Bronchial epithelial cell (primary cell): ENCODE measurements around the gene CD14. TPM values are rescaled to one million over a fixed set of nuclear protein-coding genes. Genes with fewer than 3 reads are reported as not detected.

ENCODE experiments used
- DNase-seq: peaks from one replicate; pipeline ENCODE4 v3.0.0-alpha.2; 2010; ENCODE audit warnings: low read depth
- FAIRE-seq: peaks from 2 replicates; lab custom pipeline; 2011; peaks lifted over from hg19 to GRCh38; lab: Jason Lieb, UNC
- H3K27me3 ChIP-seq: 2 replicates; pipeline ENCODE4 v1.5.1; 2011; ENCODE audit warnings: low read length; ENCODE audit not compliant: control insufficient read depth, insufficient read depth
- H3K36me3 ChIP-seq: 2 replicates; pipeline ENCODE4 v1.5.1; 2011; ENCODE audit warnings: low read length; ENCODE audit not compliant: control insufficient read depth, insufficient read depth
- H3K4me3 ChIP-seq: 2 replicates; pipeline ENCODE4 v1.5.1; 2011; ENCODE audit warnings: mild to moderate bottlenecking, low read depth, low read length, control low read depth
- CTCF ChIP-seq: IDR thresholded peaks from 2 replicates; pipeline ENCODE4 v1.5.1; 2011; ENCODE audit warnings: mild to moderate bottlenecking, moderate library complexity, low read length, control low read depth, inconsistent platforms; ENCODE audit not compliant: insufficient read depth, severe bottlenecking
- total RNA-seq: library from RNA; depleted of rRNA; stranded (reverse); fragments of >200 nt; gene quantifications from 2 replicates; pipeline ENCODE4 v1.2.1, GENCODE V29; 2014

The CD14 gene
- total RNA-seq, 1 donor from 2014 or later, result 3.2 TPM

- FAIRE-seq, result no peak
- TF ChIP-seq CTCF, result no peak
- DNase-seq, result peak; percentile 76
- Histone ChIP-seq H3K27me3 (no peaks in the 10 kb centered on the region), H3K4me3 (no peak overlapping the region), H3K36me3 (no peaks in the 10 kb centered on the region)
Measured at GRCh38 chr5:140590861-140591260, 42.1 kb downstream of the CD14 start.

GRCh38 chr5:140588311-140589070 is 44.5 kb downstream of the CD14 start:
- no peak for TF ChIP-seq CTCF
- Histone ChIP-seq H3K4me3 (no peak overlapping the region), H3K36me3 (no peaks in the 10 kb centered on the region), H3K27me3 (no peaks in the 10 kb centered on the region)
- DNase-seq (no peak), FAIRE-seq (no peak)

- DNase-seq (no peak), FAIRE-seq (no peak)
- H3K36me3 ChIP-seq, result no peaks in the 10 kb centered on the region
- H3K27me3 ChIP-seq, result no peaks in the 10 kb centered on the region
- no peak for TF ChIP-seq CTCF
- no peak overlapping the region for H3K4me3 ChIP-seq
Measured at GRCh38 chr5:140587495-140587894, 45.5 kb downstream of the CD14 start.

Other genes starting within 250 kb of the CD14 start
- gene ANKHD1, start 231.3 kb downstream of the CD14 start, total RNA-seq, result 77.1 and 85.8 TPM in 2 replicates
- gene EIF4EBP3, start 85.5 kb downstream of the CD14 start, total RNA-seq, result 2.6 and 3.2 TPM in 2 replicates
- 39.8 and 48.5 TPM in 2 replicates for gene SRA1, start 75.7 kb downstream of the CD14 start, total RNA-seq
- gene APBB3, start 68.6 kb downstream of the CD14 start, total RNA-seq, result 6.3 and 8.1 TPM in 2 replicates
- gene SLC35A4, start 68.3 kb downstream of the CD14 start, total RNA-seq, result 13.2 and 21.4 TPM in 2 replicates
- 15.7 and 18.2 TPM in 2 replicates for gene TMCO6, start 6.3 kb upstream of the CD14 start, total RNA-seq
- gene NDUFA2, start 14.5 kb upstream of the CD14 start, total RNA-seq, result 16.8 and 46.5 TPM in 2 replicates
- 58.4 and 98.7 TPM in 2 replicates for gene IK, start 14.7 kb upstream of the CD14 start, total RNA-seq
- gene WDR55, start 31.7 kb upstream of the CD14 start, total RNA-seq, result 35.7 and 40.8 TPM in 2 replicates
- gene DND1, start 40.4 kb upstream of the CD14 start, total RNA-seq, result 0.26 TPM in 2 replicates
- gene HARS1, start 58.2 kb upstream of the CD14 start, total RNA-seq, result 55.3 and 73.0 TPM in 2 replicates
- gene HARS2, start 58.3 kb upstream of the CD14 start, total RNA-seq, result 28.9 and 32.9 TPM in 2 replicates
- 47.1 and 76.7 TPM in 2 replicates for gene ZMAT2, start 67.3 kb upstream of the CD14 start, total RNA-seq
- gene PCDHA1, start 153.0 kb upstream of the CD14 start, total RNA-seq, result under 0.01 TPM in 1 of 2 replicates, not detected in the other
- under 0.01 TPM in 1 of 2 replicates, not detected in the other for gene PCDHA2, start 161.7 kb upstream of the CD14 start, total RNA-seq
- gene PCDHA3, start 167.9 kb upstream of the CD14 start, total RNA-seq, result under 0.01 TPM in 1 of 2 replicates, not detected in the other
- 0.26 and 0.77 TPM in 2 replicates for gene PCDHA4, start 173.9 kb upstream of the CD14 start, total RNA-seq
- gene PCDHA5, start 188.4 kb upstream of the CD14 start, total RNA-seq, result 0.13 TPM in 1 of 2 replicates, not detected in the other
- 0.13 TPM in 1 of 2 replicates, not detected in the other for gene PCDHA6, start 194.8 kb upstream of the CD14 start, total RNA-seq
- gene PCDHA7, start 201.1 kb upstream of the CD14 start, total RNA-seq, result under 0.01 and 0.13 TPM in 2 replicates
- gene PCDHA8, start 208.0 kb upstream of the CD14 start, total RNA-seq, result 0.13 TPM in 1 of 2 replicates, not detected in the other
- gene PCDHA9, start 215.2 kb upstream of the CD14 start, total RNA-seq, result under 0.01 TPM in 2 replicates
- under 0.01 TPM in 2 replicates for gene PCDHA10, start 222.7 kb upstream of the CD14 start, total RNA-seq
- 0.79 and 1.8 TPM in 2 replicates for gene PCDHA11, start 235.8 kb upstream of the CD14 start, total RNA-seq
- gene PCDHA12, start 242.1 kb upstream of the CD14 start, total RNA-seq, result under 0.01 and 0.13 TPM in 2 replicates
- 0.13 and 0.26 TPM in 2 replicates for gene PCDHA13, start 248.9 kb upstream of the CD14 start, total RNA-seq